AG09319 (cell line): ENCODE data around the gene DRC1.

Experiments used
- DNase-seq: peaks from one replicate; pipeline ENCODE4 v3.0.0-alpha.2; 2010; ENCODE audit warnings: low read depth; ENCODE audit errors: extremely low read depth
- TF ChIP-seq, protein P1 (sequence below): IDR thresholded peaks from 2 replicates; pipeline ENCODE4 v1.5.1; 2011; ENCODE audit warnings: low read depth, mild to moderate bottlenecking, inconsistent platforms, low read length, moderate library complexity

DRC1 gene

GRCh38 chr2:26494199-26494598, 92.5 kb downstream of the DRC1 start:
- no peak for DNase-seq
- TF ChIP-seq, protein P1, sequence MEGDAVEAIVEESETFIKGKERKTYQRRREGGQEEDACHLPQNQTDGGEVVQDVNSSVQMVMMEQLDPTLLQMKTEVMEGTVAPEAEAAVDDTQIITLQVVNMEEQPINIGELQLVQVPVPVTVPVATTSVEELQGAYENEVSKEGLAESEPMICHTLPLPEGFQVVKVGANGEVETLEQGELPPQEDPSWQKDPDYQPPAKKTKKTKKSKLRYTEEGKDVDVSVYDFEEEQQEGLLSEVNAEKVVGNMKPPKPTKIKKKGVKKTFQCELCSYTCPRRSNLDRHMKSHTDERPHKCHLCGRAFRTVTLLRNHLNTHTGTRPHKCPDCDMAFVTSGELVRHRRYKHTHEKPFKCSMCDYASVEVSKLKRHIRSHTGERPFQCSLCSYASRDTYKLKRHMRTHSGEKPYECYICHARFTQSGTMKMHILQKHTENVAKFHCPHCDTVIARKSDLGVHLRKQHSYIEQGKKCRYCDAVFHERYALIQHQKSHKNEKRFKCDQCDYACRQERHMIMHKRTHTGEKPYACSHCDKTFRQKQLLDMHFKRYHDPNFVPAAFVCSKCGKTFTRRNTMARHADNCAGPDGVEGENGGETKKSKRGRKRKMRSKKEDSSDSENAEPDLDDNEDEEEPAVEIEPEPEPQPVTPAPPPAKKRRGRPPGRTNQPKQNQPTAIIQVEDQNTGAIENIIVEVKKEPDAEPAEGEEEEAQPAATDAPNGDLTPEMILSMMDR = no peak

- TF ChIP-seq, protein P1 = no peak
- DNase-seq = no peak
These were observed 93.2 kb downstream of the DRC1 start for GRCh38 chr2:26494891-26495290.

GRCh38 chr2:26495705-26496297, 94.1 kb downstream of the DRC1 start:
- DNase-seq = no peak
- TF ChIP-seq, protein P1 = no peak

DNA sequence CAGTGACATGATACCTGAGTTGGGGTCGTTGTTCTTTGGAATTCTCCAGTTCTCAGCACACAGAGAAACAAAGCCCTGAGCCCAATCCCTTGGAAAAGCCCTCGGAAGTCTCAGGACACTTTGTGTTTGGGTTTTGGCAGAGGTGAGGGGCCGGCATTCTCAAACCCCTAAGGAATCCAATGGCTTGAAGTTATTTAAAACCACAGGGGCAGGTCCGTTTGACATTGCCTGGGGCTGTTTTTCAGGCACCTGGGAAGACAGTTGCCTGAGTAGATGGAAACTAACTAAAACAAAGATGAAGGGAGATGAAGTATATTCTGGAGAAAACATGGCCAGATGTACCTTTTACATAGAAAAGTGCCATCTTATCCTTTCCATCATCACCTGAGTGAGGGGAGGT, 98.7 kb downstream of the DRC1 start:
- no peak for DNase-seq
- TF ChIP-seq, protein P1 = no peak

DNA sequence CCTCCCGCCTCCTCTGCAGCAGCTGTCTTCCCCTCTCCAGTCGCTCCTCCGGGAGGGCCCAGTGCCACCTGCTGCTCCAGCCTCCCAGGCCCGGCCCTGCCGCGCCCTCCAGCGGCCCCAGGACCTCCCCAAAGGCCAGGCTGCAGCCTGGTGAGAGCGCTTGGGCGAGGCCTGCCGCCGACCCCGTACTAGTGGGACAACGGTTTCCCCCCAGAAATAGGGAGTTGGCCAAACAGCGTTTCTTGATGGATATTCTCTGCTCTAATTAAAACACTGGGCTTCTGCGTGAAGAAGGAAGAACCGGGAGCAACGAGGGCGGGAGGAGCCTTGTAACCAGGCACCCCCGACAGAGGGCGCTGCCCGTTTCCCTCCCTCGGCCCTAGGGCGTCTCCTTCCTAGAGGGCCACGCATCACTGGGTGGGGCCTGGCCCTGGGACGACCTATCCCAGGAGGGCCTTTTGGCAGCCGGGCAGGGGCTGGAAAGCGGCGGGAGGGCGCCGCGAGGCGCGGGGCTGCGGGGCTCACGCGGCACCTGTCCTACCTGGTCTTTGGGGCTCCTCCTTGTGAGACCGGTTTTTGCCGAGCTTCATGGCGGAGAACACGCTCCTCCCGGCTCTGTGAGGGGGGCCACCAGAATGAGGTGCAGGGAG, 101.6 kb downstream of the DRC1 start:
- TF ChIP-seq, protein P1 = peak; percentile 77
- DNase-seq = no peak

DNA sequence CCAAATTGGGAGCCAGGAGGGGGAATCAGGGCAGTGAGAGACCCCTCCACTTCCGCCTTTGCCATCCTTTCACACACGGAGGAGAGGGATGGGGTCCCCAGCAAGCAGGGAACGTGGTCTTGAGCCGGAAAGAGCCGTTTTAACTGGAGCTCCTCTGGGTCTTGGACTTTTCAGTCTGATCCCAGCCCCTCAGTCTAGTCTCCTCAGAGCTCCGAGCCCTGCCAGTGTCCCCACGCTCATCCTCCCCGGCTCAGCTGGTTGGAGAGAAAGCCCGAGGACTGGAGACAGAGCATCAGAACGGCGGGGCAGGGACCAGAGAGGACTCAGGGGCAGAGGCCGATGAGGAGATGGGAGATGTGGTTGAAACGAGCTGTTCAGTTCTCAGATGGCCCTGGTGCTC, 102.3 kb downstream of the DRC1 start:
- no peak for DNase-seq
- TF ChIP-seq, protein P1 = no peak

DNA sequence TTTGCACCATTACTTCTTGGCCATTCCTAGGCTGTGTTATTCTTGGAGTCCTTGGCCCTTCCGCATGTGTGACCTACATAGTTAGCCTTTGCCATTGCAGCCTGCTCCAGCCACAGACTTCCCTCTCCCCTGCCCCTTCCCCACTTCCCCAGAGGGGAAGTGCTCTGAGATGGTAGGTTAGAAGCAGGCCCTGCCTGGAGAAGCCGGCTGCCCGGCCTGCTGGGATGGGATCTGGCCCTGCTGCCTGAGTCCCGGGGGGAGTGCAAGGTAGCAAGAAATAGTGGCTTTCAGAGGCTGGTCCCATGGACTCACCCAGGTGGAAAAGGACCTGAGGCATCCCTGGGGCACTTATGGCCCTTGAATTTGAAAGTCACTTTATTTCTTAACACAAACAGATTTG, 104.6 kb downstream of the DRC1 start:
- TF ChIP-seq, protein P1 = no peak
- no peak for DNase-seq
